ENCODE results near the gene RXRA. TPM values are rescaled to one million over a fixed set of nuclear protein-coding genes. Genes with fewer than 3 reads are reported as not detected.

Gene RXRA
- total RNA-seq, 1 experiment from 2014 or later = 29.9 TPM

GRCh38 chr9:134331186-134332025, 5.2 kb downstream of the RXRA start:
- Mint-ChIP-seq H3K4me3 (no peak overlapping the region), H3K9me3 (no peaks in the 10 kb centered on the region), H3K4me1 (peaks cover 22 to 39% of the 10 kb centered on the region in 2 experiments), H3K27ac (peak overlapping the region in 2 of 3 experiments; percentile 75 to 91; a peak in 2 of 7 replicates), H3K27me3 (ENCODE audit: low read depth) (no peaks in the 10 kb centered on the region), H3K36me3 (ENCODE audit: insufficient read depth in 1 of 3, low read depth in 3 of 3) (no peaks in the 10 kb centered on the region)
- no peak overlapping the region for H3K4ac ChIP-seq (ENCODE audit: low read depth, low read length)
- no peak overlapping the region for H2BK120ac ChIP-seq (ENCODE audit: low read depth, low read length, poor library complexity, severe bottlenecking)
- H3K56ac ChIP-seq (ENCODE audit: insufficient read length, low read depth, low read length) = no peak overlapping the region
- H2BK5ac ChIP-seq (ENCODE audit: insufficient read length, low read length) = no peak overlapping the region
- H3K27me3 ChIP-seq (ENCODE audit: insufficient read depth, low read length) = no peaks in the 10 kb centered on the region
- no peak overlapping the region for H2BK12ac ChIP-seq (ENCODE audit: insufficient read length, low read depth, low read length)
- peaks cover 3% of the 10 kb centered on the region for H3K79me1 ChIP-seq (ENCODE audit: insufficient read depth, low read depth, low read length, poor library complexity, severe bottlenecking)
- no peak overlapping the region for H3K23ac ChIP-seq (ENCODE audit: insufficient read length, low read depth, low read length)
- peaks cover 4% of the 10 kb centered on the region; the same call in 1 of the 2 replicates for H3K79me2 ChIP-seq (ENCODE audit: insufficient read depth, low read length)
- no peak overlapping the region for H2BK20ac ChIP-seq (ENCODE audit: low read depth, low read length, poor library complexity, severe bottlenecking)
- no peak for TF ChIP-seq CTCF (conservative IDR thresholded peaks at IDR 0.05)
- H4K8ac ChIP-seq (replicated peaks; ENCODE audit: insufficient read length, low read depth, low read length) = no peak overlapping the region
- DNase-seq = no peak
- no peaks in the 10 kb centered on the region for H4K20me1 ChIP-seq (ENCODE audit: control insufficient read depth, insufficient read depth, insufficient read length)
- no peaks in the 10 kb centered on the region for H3K9me3 ChIP-seq (ENCODE audit: control insufficient read depth, low read depth, low read length)
- H4K5ac ChIP-seq (ENCODE audit: insufficient read length, low read depth, low read length) = no peak overlapping the region
- no CpG with 5 or more reads among the region's 30 CpGs for WGBS (ENCODE audit: extremely low coverage, insufficient read length, low lambda C conversion rate)
- no peak overlapping the region for H2AK5ac ChIP-seq (ENCODE audit: insufficient read length, low read length)
- no peak overlapping the region for H3K27ac ChIP-seq (ENCODE audit: insufficient read length, low read depth, low read length)
- no peak overlapping the region for H2BK15ac ChIP-seq (ENCODE audit: low read depth, low read length)
- H3K4me2 ChIP-seq (ENCODE audit: insufficient read depth, insufficient read length, low read length) = no peak overlapping the region
- no peaks in the 10 kb centered on the region for H3K23me2 ChIP-seq (ENCODE audit: insufficient read length, low read depth, low read length, poor library complexity, severe bottlenecking)
- no peak overlapping the region for H3K9ac ChIP-seq (ENCODE audit: extremely low read depth, insufficient read length, low read length)
- H3K18ac ChIP-seq (ENCODE audit: insufficient read length, low read depth, low read length) = no peak overlapping the region
- H2AFZ ChIP-seq (ENCODE audit: low read length) = no peak overlapping the region
- H3K14ac ChIP-seq (ENCODE audit: insufficient read depth, low read length) = no peak overlapping the region; the same call in 1 of the 2 replicates
- no peaks in the 10 kb centered on the region for H3K4me1 ChIP-seq (ENCODE audit: insufficient read depth, low read length)
- H4K91ac ChIP-seq (ENCODE audit: insufficient read length, low read depth, low read length) = no peak overlapping the region
- H3T11ph ChIP-seq (ENCODE audit: low read length) = no peak overlapping the region
